22Rv1 (cell line): ENCODE results near the gene LRMDA.

Experiments used
- CTCF ChIP-seq: fragments of 450-650 bp; IDR thresholded peaks from 2 replicates; pipeline ENCODE4 v1.5.1; 2017; ENCODE audit warnings: mild to moderate bottlenecking
- ZFX ChIP-seq: fragments of 450-650 bp; IDR thresholded peaks from 2 replicates; pipeline ENCODE4 v1.6.1; 2017; ENCODE audit warnings: antibody characterized with exemption, borderline replicate concordance

GRCh38 chr10:75860009-75860408 is 428.6 kb downstream of the LRMDA start:
- TF ChIP-seq CTCF (no peak), ZFX (no peak)
